ENCODE results near the gene OR10G3. TPM values are rescaled to one million over a fixed set of nuclear protein-coding genes. Genes with fewer than 3 reads are reported as not detected.

The OR10G3 gene
- total and polyA plus RNA-seq, 2 of the 4 experiments (the other 2 are of a cell fraction) = not detected

DNA sequence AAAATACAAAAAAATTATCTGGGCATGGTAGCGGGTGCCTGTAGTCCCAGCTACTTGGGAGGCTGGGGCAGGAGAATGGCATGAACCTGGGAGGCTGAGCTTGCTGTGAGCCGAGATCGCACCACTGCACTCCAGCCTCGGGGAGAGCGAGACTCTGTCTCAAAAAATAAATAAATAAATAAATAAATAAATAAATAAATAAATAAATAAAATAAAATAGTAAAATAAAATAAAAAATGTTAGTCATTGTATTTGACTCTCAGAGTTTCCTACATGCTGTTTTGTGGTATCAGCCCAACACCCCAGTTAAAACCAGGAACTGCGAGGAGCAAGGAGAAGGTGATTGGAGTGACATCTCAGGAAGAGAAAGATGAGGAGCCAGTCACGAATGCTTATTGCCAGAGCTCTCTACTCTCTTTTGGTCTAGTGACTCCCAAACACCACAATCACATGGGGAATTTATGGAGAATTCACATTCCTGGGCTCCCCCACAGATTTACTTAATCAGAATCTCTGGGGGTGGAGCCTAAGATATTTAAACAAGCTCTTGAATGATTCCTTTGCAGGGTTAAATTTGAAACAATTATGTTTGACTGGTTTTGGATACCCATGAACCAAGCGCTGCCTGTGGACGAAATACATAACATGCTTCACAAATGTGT, 38.3 kb downstream of the OR10G3 start:
- no peak overlapping the region for H2BK20ac ChIP-seq (ENCODE audit: low read depth, low read length)
- no peaks in the 10 kb centered on the region for H3K36me3 ChIP-seq (ENCODE audit: control insufficient read depth, insufficient read depth, low read length)
- no peak overlapping the region for H3K23ac ChIP-seq (ENCODE audit: low read depth, low read length)
- H3K27ac ChIP-seq (ENCODE audit: insufficient read depth, low read length) = no peak overlapping the region
- ATAC-seq (ENCODE audit: low read depth) (no peak), DNase-seq (no peak)
- ChIA-PET CTCF (interaction anchor here (0.6 kb wide), 1 partner anchor 108 kb away, joined by 3 read pairs; no protein-coding TSS in a partner anchor), POLR2A (ENCODE audit: unreplicated experiment) (no interaction called here)
- no peaks in the 10 kb centered on the region for H4K20me1 ChIP-seq (ENCODE audit: insufficient read depth, low read length)
- no peaks in the 10 kb centered on the region for H3K4me1 ChIP-seq (ENCODE audit: control insufficient read depth, insufficient read depth, low read length)
- no peaks in the 10 kb centered on the region for H3K79me1 ChIP-seq (ENCODE audit: low read depth in 1 of 2, low read length in 2 of 2)
- H3K4ac ChIP-seq (ENCODE audit: low read depth, low read length) = no peak overlapping the region
- no peak overlapping the region for H2BK5ac ChIP-seq (ENCODE audit: low read depth, low read length, poor library complexity, severe bottlenecking)
- no peak overlapping the region for H2BK15ac ChIP-seq (ENCODE audit: low read depth, low read length)
- no peak overlapping the region for H3K4me3 ChIP-seq (ENCODE audit: insufficient read depth, low read depth, low read length)
- H2AK5ac ChIP-seq (ENCODE audit: low read depth, low read length) = no peak overlapping the region
- H3K27me3 ChIP-seq (ENCODE audit: control insufficient read depth, insufficient read depth, low read length) = peaks cover 20% of the 10 kb centered on the region
- no peak overlapping the region for H2AFZ ChIP-seq (replicated peaks; ENCODE audit: low read length, poor library complexity)
- no CpG with 5 or more reads among the region's 9 CpGs for WGBS, 2 experiments (ENCODE audit: extremely low coverage in 2 of 2, insufficient read length in 1 of 2)
- H4K5ac ChIP-seq (ENCODE audit: low read depth, low read length) = no peak overlapping the region
- no peak overlapping the region for H3K14ac ChIP-seq (replicated peaks; ENCODE audit: low read depth, low read length)
- dilution Hi-C loops (cut with HindIII; ENCODE audit: low sequenced_read_pairs, unreplicated experiment) = no loop called here
- no peak overlapping the region for H4K91ac ChIP-seq (ENCODE audit: insufficient read depth, low read depth, low read length)
- no peak overlapping the region for H3K4me2 ChIP-seq (ENCODE audit: low read depth, low read length)
- H3K9me1 ChIP-seq (ENCODE audit: insufficient read depth, low read length) = no peaks in the 10 kb centered on the region
- BruUV-seq (replicated peaks) = no TSS peak
- intact Hi-C loops (cut with micrococcal nuclease) = no loop called here
- H3K18ac ChIP-seq (ENCODE audit: low read depth, low read length) = no peak overlapping the region
- no peak overlapping the region for H3K9ac ChIP-seq (ENCODE audit: low read depth, low read length)
- no peak for TF ChIP-seq SMC3 (IDR thresholded peaks at IDR 0.05; ENCODE audit: low read depth, low read length)
- TF ChIP-seq MXI1 (IDR thresholded peaks at IDR 0.05; ENCODE audit: borderline replicate concordance, low read depth, low read length) = no peak
- TF ChIP-seq CEBPB (IDR thresholded peaks at IDR 0.05; ENCODE audit: low read depth, low read length) = no peak
- TF ChIP-seq, protein P1, sequence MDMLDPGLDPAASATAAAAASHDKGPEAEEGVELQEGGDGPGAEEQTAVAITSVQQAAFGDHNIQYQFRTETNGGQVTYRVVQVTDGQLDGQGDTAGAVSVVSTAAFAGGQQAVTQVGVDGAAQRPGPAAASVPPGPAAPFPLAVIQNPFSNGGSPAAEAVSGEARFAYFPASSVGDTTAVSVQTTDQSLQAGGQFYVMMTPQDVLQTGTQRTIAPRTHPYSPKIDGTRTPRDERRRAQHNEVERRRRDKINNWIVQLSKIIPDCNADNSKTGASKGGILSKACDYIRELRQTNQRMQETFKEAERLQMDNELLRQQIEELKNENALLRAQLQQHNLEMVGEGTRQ (IDR thresholded peaks at IDR 0.05; ENCODE audit: low read depth, low read length) = no peak
- TF ChIP-seq CTCF (conservative IDR thresholded peaks at IDR 0.05; ENCODE audit: low read depth, low read length) = no peak
- TF ChIP-seq, protein P2, sequence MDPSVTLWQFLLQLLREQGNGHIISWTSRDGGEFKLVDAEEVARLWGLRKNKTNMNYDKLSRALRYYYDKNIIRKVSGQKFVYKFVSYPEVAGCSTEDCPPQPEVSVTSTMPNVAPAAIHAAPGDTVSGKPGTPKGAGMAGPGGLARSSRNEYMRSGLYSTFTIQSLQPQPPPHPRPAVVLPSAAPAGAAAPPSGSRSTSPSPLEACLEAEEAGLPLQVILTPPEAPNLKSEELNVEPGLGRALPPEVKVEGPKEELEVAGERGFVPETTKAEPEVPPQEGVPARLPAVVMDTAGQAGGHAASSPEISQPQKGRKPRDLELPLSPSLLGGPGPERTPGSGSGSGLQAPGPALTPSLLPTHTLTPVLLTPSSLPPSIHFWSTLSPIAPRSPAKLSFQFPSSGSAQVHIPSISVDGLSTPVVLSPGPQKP (IDR thresholded peaks at IDR 0.05; ENCODE audit: borderline replicate concordance, low read depth, low read length) = no peak
- no peak for TF ChIP-seq RFX5 (IDR thresholded peaks at IDR 0.05; ENCODE audit: low read depth, low read length)
- no peak for TF ChIP-seq RAD21 (IDR thresholded peaks at IDR 0.05; ENCODE audit: low read length)
- TF ChIP-seq NFE2L2 (IDR thresholded peaks at IDR 0.05; ENCODE audit: low read depth, low read length) = no peak
- no peak for TF ChIP-seq RCOR1 (IDR thresholded peaks at IDR 0.05; ENCODE audit: insufficient replicate concordance, low read length)
- TF ChIP-seq CHD1 (IDR thresholded peaks at IDR 0.05; ENCODE audit: low read depth, low read length) = no peak
- no peak for TF ChIP-seq MAFK (IDR thresholded peaks at IDR 0.05; ENCODE audit: low read depth, low read length)
- H3K56ac ChIP-seq (ENCODE audit: extremely low read depth, insufficient read depth, low read length) = no peak overlapping the region
- H2AK9ac ChIP-seq (replicated peaks; ENCODE audit: low read depth, low read length, poor library complexity) = no peak overlapping the region
- in situ Hi-C loops (cut with MboI; ENCODE audit: low sequenced_read_pairs) = no loop called here
- no peaks in the 10 kb centered on the region for H3K9me3 ChIP-seq (ENCODE audit: control insufficient read depth, insufficient read depth, low read length)
- H4K8ac ChIP-seq (ENCODE audit: low read depth in 2 of 2, low read length in 2 of 2) = no peak overlapping the region
- no peak overlapping the region for H2BK120ac ChIP-seq (ENCODE audit: low read depth, low read length)
